ENCODE results near the gene PRR12.
A peak's percentile ranks its signal among the peaks of the same experiment; 100 is the strongest.

Gene PRR12

DNA sequence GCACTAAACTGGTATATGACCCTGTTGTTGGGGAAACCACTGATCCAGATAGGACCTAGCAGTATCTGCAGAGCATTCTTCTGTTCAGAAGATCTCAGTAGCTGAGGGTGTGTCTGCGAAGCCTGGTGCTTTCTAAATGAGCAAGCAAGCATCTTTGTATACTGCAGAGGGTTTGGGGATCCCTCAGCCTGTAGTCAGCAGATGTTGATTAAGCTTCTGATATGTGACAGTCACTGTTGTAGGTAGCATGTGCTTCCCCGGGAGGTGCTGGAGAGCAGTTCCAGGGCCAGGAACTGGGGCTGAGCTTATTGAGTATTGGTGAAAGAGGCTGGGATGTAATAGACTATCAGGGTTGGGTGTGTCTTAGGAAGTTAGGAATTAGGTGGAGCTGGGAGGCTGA is 52.5 kb downstream of the PRR12 start:
- Histone ChIP-seq H3K79me2 (ENCODE audit: control insufficient read depth, low read length) (peaks cover 62% of the 10 kb centered on the region), H3K4me3 (ENCODE audit: low read length) (peak overlapping the region; percentile 95), H3K9me3 (ENCODE audit: control insufficient read depth, insufficient read depth, low read length) (no peaks in the 10 kb centered on the region), H3K4me2 (ENCODE audit: low read length) (peak overlapping the region; percentile 89), H3K4me1 (ENCODE audit: control insufficient read depth, low read length) (peaks cover 22% of the 10 kb centered on the region), H3K36me3 (ENCODE audit: control insufficient read depth, low read length) (peaks cover 50% of the 10 kb centered on the region), H4K20me1 (ENCODE audit: control insufficient read depth, insufficient read depth, low read depth, low read length) (no peaks in the 10 kb centered on the region), H3F3A (ENCODE audit: control insufficient read depth, insufficient read depth) (peaks cover 6% of the 10 kb centered on the region), H3K9me2 (replicated peaks; ENCODE audit: control insufficient read depth, low read length) (no peaks in the 10 kb centered on the region), H3K27ac (ENCODE audit: low read depth, low read length) (no peak overlapping the region), H3K27me3 (ENCODE audit: control insufficient read depth, low read length) (peaks cover 5% of the 10 kb centered on the region)
- no peak for TF ChIP-seq CTCF (IDR thresholded peaks at IDR 0.05; ENCODE audit: low read depth, low read length, poor library complexity, severe bottlenecking)
- TF ChIP-seq EZH2phosphoT487 (IDR thresholded peaks at IDR 0.05; ENCODE audit: borderline replicate concordance, low read length): no peak

DNA sequence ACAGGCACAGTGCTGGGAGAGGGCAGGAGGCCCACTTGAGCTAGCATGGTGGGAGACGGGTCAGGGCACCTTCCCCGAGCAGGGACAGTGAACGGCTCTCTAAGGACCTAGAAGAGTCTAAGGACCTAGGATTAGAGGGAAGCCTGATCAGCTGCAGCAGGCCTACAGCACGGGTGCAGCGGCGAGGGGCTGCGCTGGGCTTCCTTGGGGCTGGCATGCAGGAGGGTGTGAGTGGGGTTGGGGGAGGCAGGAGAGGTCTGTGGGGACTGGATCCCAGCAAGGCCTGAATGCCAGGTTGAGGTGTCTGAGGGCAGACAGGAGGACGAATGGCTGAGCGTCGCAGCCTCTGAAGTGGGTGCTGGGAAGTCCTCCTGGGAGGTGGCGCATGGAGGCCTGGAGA is 54.6 kb downstream of the PRR12 start:
- Histone ChIP-seq H3F3A (ENCODE audit: control insufficient read depth, insufficient read depth) (peaks cover 6% of the 10 kb centered on the region), H3K27ac (ENCODE audit: low read depth, low read length) (no peak overlapping the region), H3K9me3 (ENCODE audit: control insufficient read depth, insufficient read depth, low read length) (no peaks in the 10 kb centered on the region), H3K9me2 (replicated peaks; ENCODE audit: control insufficient read depth, low read length) (no peaks in the 10 kb centered on the region), H3K36me3 (ENCODE audit: control insufficient read depth, low read length) (peaks cover 67% of the 10 kb centered on the region), H3K4me3 (ENCODE audit: low read length) (no peak overlapping the region), H3K27me3 (ENCODE audit: control insufficient read depth, low read length) (no peaks in the 10 kb centered on the region; the same call in 1 of the 2 replicates), H3K4me1 (ENCODE audit: control insufficient read depth, low read length) (peaks cover 12% of the 10 kb centered on the region), H3K4me2 (ENCODE audit: low read length) (no peak overlapping the region), H3K79me2 (ENCODE audit: control insufficient read depth, low read length) (peaks cover 76% of the 10 kb centered on the region), H4K20me1 (ENCODE audit: control insufficient read depth, insufficient read depth, low read depth, low read length) (no peaks in the 10 kb centered on the region)
- TF ChIP-seq EZH2phosphoT487 (IDR thresholded peaks at IDR 0.05; ENCODE audit: borderline replicate concordance, low read length) (no peak), CTCF (IDR thresholded peaks at IDR 0.05; ENCODE audit: low read depth, low read length, poor library complexity, severe bottlenecking) (no peak)

DNA sequence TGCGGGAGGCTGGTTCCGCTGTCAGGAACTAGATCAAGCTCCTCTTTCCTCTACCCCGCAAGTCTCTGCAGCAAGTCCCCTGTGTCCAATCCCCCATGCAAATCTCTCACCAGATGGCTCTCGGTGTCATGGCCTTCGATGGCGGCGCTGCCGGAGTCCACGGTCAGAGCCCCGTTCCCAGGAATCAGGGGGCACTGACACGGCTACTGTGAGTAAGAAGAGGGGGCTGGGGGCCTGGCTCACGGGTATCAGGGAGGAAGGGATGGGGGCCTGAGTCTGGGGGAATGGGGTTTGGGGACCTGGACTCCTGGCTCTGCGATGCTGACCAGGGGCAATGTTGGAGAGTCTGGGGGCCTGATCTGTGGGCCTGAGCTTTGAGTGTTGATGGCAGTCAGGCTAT is 55.0 kb downstream of the PRR12 start:
- no peak for TF ChIP-seq CTCF (IDR thresholded peaks at IDR 0.05; ENCODE audit: low read depth, low read length, poor library complexity, severe bottlenecking)
- TF ChIP-seq EZH2phosphoT487 (IDR thresholded peaks at IDR 0.05; ENCODE audit: borderline replicate concordance, low read length): no peak
- no peaks in the 10 kb centered on the region; the same call in 1 of the 2 replicates for H3K27me3 ChIP-seq (ENCODE audit: control insufficient read depth, low read length)
- peaks cover 12% of the 10 kb centered on the region for H3K4me1 ChIP-seq (ENCODE audit: control insufficient read depth, low read length)
- H3K27ac ChIP-seq (ENCODE audit: low read depth, low read length): no peak overlapping the region
- H3K36me3 ChIP-seq (ENCODE audit: control insufficient read depth, low read length): peaks cover 64% of the 10 kb centered on the region
- H3F3A ChIP-seq (ENCODE audit: control insufficient read depth, insufficient read depth): peaks cover 2% of the 10 kb centered on the region
- no peaks in the 10 kb centered on the region for H3K9me3 ChIP-seq (ENCODE audit: control insufficient read depth, insufficient read depth, low read length)
- no peaks in the 10 kb centered on the region for H4K20me1 ChIP-seq (ENCODE audit: control insufficient read depth, insufficient read depth, low read depth, low read length)
- H3K79me2 ChIP-seq (ENCODE audit: control insufficient read depth, low read length): peaks cover 73% of the 10 kb centered on the region
- H3K4me3 ChIP-seq (ENCODE audit: low read length): no peak overlapping the region
- H3K4me2 ChIP-seq (ENCODE audit: low read length): no peak overlapping the region
- H3K9me2 ChIP-seq (replicated peaks; ENCODE audit: control insufficient read depth, low read length): no peaks in the 10 kb centered on the region
